HEK293 (cell line): ENCODE results near the gene NMNAT2.

Experiments
- CTCF ChIA-PET: fragments of 350-600 bp; formaldehyde crosslinking; extraction: SDS; loops from one replicate; lab custom pipeline; 2021; ENCODE audit warnings: antibody characterized with exemption; lab: Yijun Ruan, JAX
- POLR2A ChIA-PET: fragments of 300-600 bp; formaldehyde crosslinking; extraction: SDS; loops from one replicate; lab custom pipeline; 2020; ENCODE audit warnings: antibody characterized with exemption, inconsistent platforms; lab: Yijun Ruan, JAX
- H3K27ac ChIP-seq: fragments of 200-500 bp; sonication (Bioruptor generic); 2 replicates; pipeline ENCODE4 v1.5.1; 2014; ENCODE audit warnings: low read depth, low read length, control low read depth, inconsistent platforms; ENCODE audit errors: extremely low read depth
- H3K36me3 ChIP-seq, 2 experiments: fragments of 200-500 bp in 1 of 2; sonication (Bioruptor generic) in 1 of 2; 1 replicate in 1 of 2; 2 replicates in 1 of 2; pipeline ENCODE4 v1.5.1; 2014 to 2017; ENCODE audit warnings: inconsistent platforms in 2 of 2, low read length in 2 of 2; ENCODE audit not compliant: control insufficient read depth in 2 of 2, insufficient read depth in 1 of 2
- H3K4me1 ChIP-seq: fragments of 200-500 bp; sonication (Bioruptor generic); 2 replicates; pipeline ENCODE4 v1.5.1; 2014; ENCODE audit warnings: mild to moderate bottlenecking, low read length, inconsistent platforms; ENCODE audit not compliant: control insufficient read depth, insufficient read depth
- H3K4me3 ChIP-seq: 2 replicates; pipeline ENCODE4 v1.5.1; 2011; ENCODE audit warnings: low read depth, mild to moderate bottlenecking, control low read depth, low read length, moderate library complexity
- H3K9me3 ChIP-seq: fragments of 200-500 bp; sonication (Bioruptor generic); 2 replicates; pipeline ENCODE4 v1.5.1; 2014; ENCODE audit warnings: low read depth, low read length, inconsistent platforms; ENCODE audit not compliant: control insufficient read depth, insufficient read depth
- GFI1B ChIP-seq: fragments of 450-650 bp; formaldehyde crosslinking; IDR thresholded peaks from 2 replicates; pipeline ENCODE4 v1.5.1; 2016; ENCODE audit warnings: missing biosample characterization, missing genetic modification characterization
- HOXC10 ChIP-seq: sonication (generic); formaldehyde crosslinking; IDR thresholded peaks from 2 replicates; pipeline ENCODE4 v1.8.1; 2023; ENCODE audit warnings: mild to moderate bottlenecking, missing genetic modification reagents
- OVOL3 ChIP-seq: fragments of 450-650 bp; formaldehyde crosslinking; IDR thresholded peaks from 2 replicates; pipeline ENCODE4 v1.5.1; 2016; ENCODE audit warnings: missing biosample characterization, missing genetic modification characterization
- SALL2 ChIP-seq: fragments of 450-650 bp; formaldehyde crosslinking; IDR thresholded peaks from 2 replicates; pipeline ENCODE4 v1.5.0; 2017; ENCODE audit warnings: missing biosample characterization, mild to moderate bottlenecking, missing genetic modification characterization, borderline replicate concordance
- SP3 ChIP-seq: fragments of 450-650 bp; formaldehyde crosslinking; IDR thresholded peaks from 2 replicates; pipeline ENCODE4 v1.5.1; 2016; ENCODE audit warnings: missing biosample characterization, missing genetic modification characterization
- ZBTB8A ChIP-seq: fragments of 450-650 bp; formaldehyde crosslinking; IDR thresholded peaks from 2 replicates; pipeline ENCODE4 v1.5.1; 2016; ENCODE audit warnings: missing biosample characterization, missing genetic modification characterization
- ZNF266 ChIP-seq: fragments of 450-650 bp; formaldehyde crosslinking; IDR thresholded peaks from 2 replicates; pipeline ENCODE4 v1.5.1; 2016; ENCODE audit warnings: missing biosample characterization, missing genetic modification characterization, low read depth
- ZNF324 ChIP-seq: fragments of 450-650 bp; formaldehyde crosslinking; IDR thresholded peaks from 2 replicates; pipeline ENCODE4 v1.5.1; 2016; ENCODE audit warnings: missing biosample characterization, missing genetic modification characterization
- ZNF510 ChIP-seq: fragments of 450-650 bp; formaldehyde crosslinking; IDR thresholded peaks from 2 replicates; pipeline ENCODE4 v1.5.1; 2018; ENCODE audit warnings: mild to moderate bottlenecking, missing genetic modification characterization, missing biosample characterization; ENCODE audit not compliant: insufficient replicate concordance
- ZNF548 ChIP-seq: fragments of 450-650 bp; formaldehyde crosslinking; IDR thresholded peaks from 2 replicates; pipeline ENCODE4 v1.5.1; 2016; ENCODE audit warnings: missing biosample characterization, missing genetic modification characterization
- ZNF561 ChIP-seq: fragments of 450-650 bp; IDR thresholded peaks from 2 replicates; pipeline ENCODE4 v1.5.1; 2018; ENCODE audit warnings: missing biosample characterization, missing genetic modification characterization, borderline replicate concordance
- ZNF600 ChIP-seq: fragments of 450-650 bp; formaldehyde crosslinking; IDR thresholded peaks from 2 replicates; pipeline ENCODE4 v1.5.1; 2016; ENCODE audit warnings: missing biosample characterization, missing genetic modification characterization
- ZNF658 ChIP-seq: fragments of 450-650 bp; formaldehyde crosslinking; IDR thresholded peaks from 2 replicates; pipeline ENCODE4; 2016; ENCODE audit warnings: missing biosample characterization, missing genetic modification characterization
- ZNF792 ChIP-seq: fragments of 450-650 bp; formaldehyde crosslinking; IDR thresholded peaks from 2 replicates; pipeline ENCODE4 v1.5.1; 2016; ENCODE audit warnings: missing biosample characterization, missing genetic modification characterization
- TF ChIP-seq, protein P1 (sequence below): fragments of 450-650 bp; formaldehyde crosslinking; IDR thresholded peaks from 2 replicates; pipeline ENCODE4 v1.5.1; 2016; ENCODE audit warnings: missing biosample characterization, missing genetic modification characterization, low read depth
- TF ChIP-seq, protein P2 (sequence below): fragments of 450-650 bp; formaldehyde crosslinking; IDR thresholded peaks from 2 replicates; pipeline ENCODE4 v1.5.1; 2016; ENCODE audit warnings: missing biosample characterization, missing genetic modification characterization
- TF ChIP-seq, protein P3 (sequence below): fragments of 450-650 bp; formaldehyde crosslinking; IDR thresholded peaks from 2 replicates; pipeline ENCODE4 v1.5.1; 2016; ENCODE audit warnings: missing biosample characterization, missing genetic modification characterization
- TF ChIP-seq, protein P4 (sequence below): sonication (generic); formaldehyde crosslinking; IDR thresholded peaks from 2 replicates; pipeline ENCODE4 v1.8.1; 2022; ENCODE audit warnings: mild to moderate bottlenecking, moderate library complexity, missing genetic modification reagents

Gene NMNAT2

DNA sequence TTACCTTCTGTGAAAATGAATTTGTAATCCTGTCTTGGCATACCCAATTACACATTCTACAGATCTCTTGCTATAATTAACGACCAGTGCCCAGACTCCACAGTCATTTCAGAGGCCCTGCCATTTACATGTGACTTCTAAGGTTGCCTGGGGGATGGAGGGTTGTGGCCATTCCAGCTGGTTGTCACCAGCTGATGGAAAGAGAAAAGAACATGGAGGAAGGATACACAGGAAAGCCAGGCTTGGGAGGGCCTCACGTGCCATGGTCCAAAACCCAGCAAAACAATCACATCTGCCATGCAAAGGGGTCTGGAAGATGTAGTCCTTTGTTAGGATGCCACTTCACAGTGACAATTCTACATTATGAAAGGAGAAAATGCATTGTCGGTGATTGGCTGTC is 172.8 kb downstream of the NMNAT2 start:
- Histone ChIP-seq H3K36me3 (no peaks in the 10 kb centered on the region), H3K27ac (no peak overlapping the region), H3K9me3 (no peaks in the 10 kb centered on the region), H3K4me1 (no peaks in the 10 kb centered on the region), H3K4me3 (no peak overlapping the region)
- TF ChIP-seq, protein P1, sequence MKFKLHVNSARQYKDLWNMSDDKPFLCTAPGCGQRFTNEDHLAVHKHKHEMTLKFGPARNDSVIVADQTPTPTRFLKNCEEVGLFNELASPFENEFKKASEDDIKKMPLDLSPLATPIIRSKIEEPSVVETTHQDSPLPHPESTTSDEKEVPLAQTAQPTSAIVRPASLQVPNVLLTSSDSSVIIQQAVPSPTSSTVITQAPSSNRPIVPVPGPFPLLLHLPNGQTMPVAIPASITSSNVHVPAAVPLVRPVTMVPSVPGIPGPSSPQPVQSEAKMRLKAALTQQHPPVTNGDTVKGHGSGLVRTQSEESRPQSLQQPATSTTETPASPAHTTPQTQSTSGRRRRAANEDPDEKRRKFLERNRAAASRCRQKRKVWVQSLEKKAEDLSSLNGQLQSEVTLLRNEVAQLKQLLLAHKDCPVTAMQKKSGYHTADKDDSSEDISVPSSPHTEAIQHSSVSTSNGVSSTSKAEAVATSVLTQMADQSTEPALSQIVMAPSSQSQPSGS: no peak
- TF ChIP-seq, protein P2, sequence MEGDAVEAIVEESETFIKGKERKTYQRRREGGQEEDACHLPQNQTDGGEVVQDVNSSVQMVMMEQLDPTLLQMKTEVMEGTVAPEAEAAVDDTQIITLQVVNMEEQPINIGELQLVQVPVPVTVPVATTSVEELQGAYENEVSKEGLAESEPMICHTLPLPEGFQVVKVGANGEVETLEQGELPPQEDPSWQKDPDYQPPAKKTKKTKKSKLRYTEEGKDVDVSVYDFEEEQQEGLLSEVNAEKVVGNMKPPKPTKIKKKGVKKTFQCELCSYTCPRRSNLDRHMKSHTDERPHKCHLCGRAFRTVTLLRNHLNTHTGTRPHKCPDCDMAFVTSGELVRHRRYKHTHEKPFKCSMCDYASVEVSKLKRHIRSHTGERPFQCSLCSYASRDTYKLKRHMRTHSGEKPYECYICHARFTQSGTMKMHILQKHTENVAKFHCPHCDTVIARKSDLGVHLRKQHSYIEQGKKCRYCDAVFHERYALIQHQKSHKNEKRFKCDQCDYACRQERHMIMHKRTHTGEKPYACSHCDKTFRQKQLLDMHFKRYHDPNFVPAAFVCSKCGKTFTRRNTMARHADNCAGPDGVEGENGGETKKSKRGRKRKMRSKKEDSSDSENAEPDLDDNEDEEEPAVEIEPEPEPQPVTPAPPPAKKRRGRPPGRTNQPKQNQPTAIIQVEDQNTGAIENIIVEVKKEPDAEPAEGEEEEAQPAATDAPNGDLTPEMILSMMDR (tag by site-specific recombination): no peak
- TF ChIP-seq HOXC10 (CRISPR knock-in tag) (no peak), ZNF561 (no peak), ZNF658 (no peak), GFI1B (tag by site-specific recombination) (no peak), SP3 (no peak), ZNF324 (no peak)
- POLR2A ChIA-PET: no interaction called here
- CTCF ChIA-PET: interaction anchor here (0.8 to 1.8 kb wide), 2 partner anchors 10 to 23 kb away, joined by 3 to 8 read pairs; no protein-coding TSS in a partner anchor

DNA sequence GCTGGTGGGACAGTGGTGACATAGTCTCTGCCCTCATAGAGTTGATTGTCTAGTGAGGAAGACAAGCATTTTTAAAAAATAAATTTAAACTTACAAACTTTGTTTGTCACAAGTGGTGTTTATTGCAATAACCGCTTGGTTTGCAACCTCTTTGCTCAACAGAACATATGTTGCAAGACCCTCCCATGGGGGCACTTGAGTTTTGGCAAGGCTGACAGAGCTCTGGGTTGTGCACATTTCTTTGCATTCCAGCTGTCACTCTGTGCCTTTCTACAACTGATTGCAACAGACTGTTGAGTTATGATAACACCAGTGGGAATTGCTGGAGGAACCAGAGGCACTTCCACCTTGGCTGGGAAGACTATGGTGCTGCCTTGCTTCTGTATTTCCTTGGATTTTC is 173.7 kb downstream of the NMNAT2 start:
- Histone ChIP-seq H3K4me1 (no peaks in the 10 kb centered on the region), H3K27ac (no peak overlapping the region), H3K9me3 (no peaks in the 10 kb centered on the region), H3K4me3 (no peak overlapping the region), H3K36me3 (no peaks in the 10 kb centered on the region)
- TF ChIP-seq, protein P3, sequence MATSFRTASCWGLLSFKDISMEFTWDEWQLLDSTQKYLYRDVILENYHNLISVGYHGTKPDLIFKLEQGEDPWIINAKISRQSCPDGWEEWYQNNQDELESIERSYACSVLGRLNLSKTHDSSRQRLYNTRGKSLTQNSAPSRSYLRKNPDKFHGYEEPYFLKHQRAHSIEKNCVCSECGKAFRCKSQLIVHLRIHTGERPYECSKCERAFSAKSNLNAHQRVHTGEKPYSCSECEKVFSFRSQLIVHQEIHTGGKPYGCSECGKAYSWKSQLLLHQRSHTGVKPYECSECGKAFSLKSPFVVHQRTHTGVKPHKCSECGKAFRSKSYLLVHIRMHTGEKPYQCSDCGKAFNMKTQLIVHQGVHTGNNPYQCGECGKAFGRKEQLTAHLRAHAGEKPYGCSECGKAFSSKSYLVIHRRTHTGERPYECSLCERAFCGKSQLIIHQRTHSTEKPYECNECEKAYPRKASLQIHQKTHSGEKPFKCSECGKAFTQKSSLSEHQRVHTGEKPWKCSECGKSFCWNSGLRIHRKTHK (tag by site-specific recombination): no peak
- TF ChIP-seq ZNF792 (tag by site-specific recombination): no peak
- no peak for TF ChIP-seq ZNF548 (tag by site-specific recombination)
- no peak for TF ChIP-seq ZBTB8A (tag by site-specific recombination)
- TF ChIP-seq ZNF510 (tag by site-specific recombination): no peak
- TF ChIP-seq, protein P4, sequence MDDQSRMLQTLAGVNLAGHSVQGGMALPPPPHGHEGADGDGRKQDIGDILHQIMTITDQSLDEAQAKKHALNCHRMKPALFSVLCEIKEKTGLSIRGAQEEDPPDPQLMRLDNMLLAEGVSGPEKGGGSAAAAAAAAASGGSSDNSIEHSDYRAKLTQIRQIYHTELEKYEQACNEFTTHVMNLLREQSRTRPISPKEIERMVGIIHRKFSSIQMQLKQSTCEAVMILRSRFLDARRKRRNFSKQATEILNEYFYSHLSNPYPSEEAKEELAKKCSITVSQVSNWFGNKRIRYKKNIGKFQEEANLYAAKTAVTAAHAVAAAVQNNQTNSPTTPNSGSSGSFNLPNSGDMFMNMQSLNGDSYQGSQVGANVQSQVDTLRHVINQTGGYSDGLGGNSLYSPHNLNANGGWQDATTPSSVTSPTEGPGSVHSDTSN (CRISPR knock-in tag): no peak
- no peak for TF ChIP-seq SALL2 (tag by site-specific recombination)
- no peak for TF ChIP-seq ZNF600 (tag by site-specific recombination)
- TF ChIP-seq ZNF266: no peak
- TF ChIP-seq OVOL3 (tag by site-specific recombination): no peak
- ChIA-PET POLR2A (no interaction called here), CTCF (interaction anchor here (0.8 to 1.8 kb wide), 2 partner anchors 10 to 24 kb away, joined by 3 to 8 read pairs; no protein-coding TSS in a partner anchor)
